Nephron (organoid): Measurements from ENCODE around the gene GPC3.

ENCODE experiments used
- H3K27ac Mint-ChIP-seq, 3 experiments: 2 replicates each; pipeline ENCODE4 v1.8.0; 2020; ENCODE audit warnings: mixed read lengths in 3 of 3, mild to moderate bottlenecking in 2 of 3, moderate library complexity in 1 of 3
- H3K27me3 Mint-ChIP-seq: 2 replicates; pipeline ENCODE4 v1.8.0; 2021; ENCODE audit warnings: low read depth, mild to moderate bottlenecking, moderate library complexity, mixed read lengths
- H3K36me3 Mint-ChIP-seq: 2 replicates; pipeline ENCODE4 v1.8.0; 2020; ENCODE audit warnings: low read depth, mixed read lengths
- H3K4me1 Mint-ChIP-seq: 2 replicates; pipeline ENCODE4 v1.8.0; 2020; ENCODE audit warnings: mixed read lengths
- H3K4me3 Mint-ChIP-seq, 3 experiments: 2 replicates each; pipeline ENCODE4 v1.8.0; 2020; ENCODE audit warnings: mild to moderate bottlenecking in 3 of 3, mixed read lengths in 3 of 3, moderate library complexity in 2 of 3
- H3K9me3 Mint-ChIP-seq: 2 replicates; pipeline ENCODE4 v1.8.0; 2020; ENCODE audit warnings: mixed read lengths
- CTCF ChIP-seq, 3 experiments: fragments of 200-600 bp; sonication (generic); IDR thresholded peaks; one replicate each; pipeline ENCODE4 v1.5.0; 2021; ENCODE audit warnings: antibody characterized with exemption in 3 of 3; ENCODE audit not compliant: unreplicated experiment in 3 of 3

The GPC3 gene

GRCh38 chrX:133493366-133493765 lies 492.0 kb downstream of the GPC3 start:
- peaks cover 45% of the 10 kb centered on the region for H3K4me1 Mint-ChIP-seq
- no peaks in the 10 kb centered on the region for H3K36me3 Mint-ChIP-seq
- H3K27ac Mint-ChIP-seq, result peak overlapping the region; percentile 27 to 84 (median 80)
- no peak overlapping the region for H3K4me3 Mint-ChIP-seq
- H3K27me3 Mint-ChIP-seq, result peaks cover 5% of the 10 kb centered on the region
- TF ChIP-seq CTCF (IDR thresholded peaks at IDR 0.05; ENCODE audit: unreplicated experiment in 3 of 3), result no peak
- H3K9me3 Mint-ChIP-seq, result no peaks in the 10 kb centered on the region

- TF ChIP-seq CTCF (IDR thresholded peaks at IDR 0.05; ENCODE audit: unreplicated experiment in 3 of 3), result no peak
- Mint-ChIP-seq H3K27ac (peak overlapping the region; percentile 6 to 37 (median 14)), H3K4me1 (peaks cover 30% of the 10 kb centered on the region), H3K36me3 (no peaks in the 10 kb centered on the region), H3K27me3 (peaks cover 10% of the 10 kb centered on the region), H3K4me3 (no peak overlapping the region), H3K9me3 (no peaks in the 10 kb centered on the region)
Observed at GRCh38 chrX:133490955-133491354, 494.4 kb downstream of the GPC3 start.
